Spleen (tissue), 7 donors: ENCODE results near the gene PRKCA.

Experiments
- CTCF ChIP-seq, 11 experiments: fragments of 200-600 bp in 7 of 11; fragments of 450-650 bp in 4 of 11; sonication (generic) in 4 of 11; IDR thresholded peaks in 8 of 11; conservative IDR thresholded peaks in 3 of 11; 1 replicate in 7 of 11; 2 replicates in 4 of 11; pipeline versions ENCODE4 v1.4.0 to v1.8.0; 2016 to 2021; ENCODE audit warnings: antibody characterized with exemption in 11 of 11, inconsistent platforms in 4 of 11, mild to moderate bottlenecking in 1 of 11
- POLR2AphosphoS5 ChIP-seq, 3 donors: sonication (generic); formaldehyde crosslinking; IDR thresholded peaks; one replicate each; pipeline ENCODE4 v1.5.1; 2017; ENCODE audit warnings: antibody characterized with exemption in 3 of 3
- donor health status: DM: no; HTN: no; CAD: no; lungs with moderate emphysema.
- donor health status: DM: no; HTN: no; CAD: no.
- donor health status: DM: no; HTN: no; CAD: no.

GRCh38 chr17:66715076-66715675, 412.8 kb downstream of the PRKCA start:
- no peak for TF ChIP-seq CTCF (IDR thresholded peaks at IDR 0.05 in 8 of 11, conservative IDR thresholded peaks at IDR 0.05 in 3 of 11)
- no peak for TF ChIP-seq POLR2AphosphoS5 (IDR thresholded peaks at IDR 0.05)
